ENCODE measurements around the gene KIRREL1.
A peak's percentile ranks its signal among the peaks of the same experiment; 100 is the strongest.

KIRREL1 gene

DNA sequence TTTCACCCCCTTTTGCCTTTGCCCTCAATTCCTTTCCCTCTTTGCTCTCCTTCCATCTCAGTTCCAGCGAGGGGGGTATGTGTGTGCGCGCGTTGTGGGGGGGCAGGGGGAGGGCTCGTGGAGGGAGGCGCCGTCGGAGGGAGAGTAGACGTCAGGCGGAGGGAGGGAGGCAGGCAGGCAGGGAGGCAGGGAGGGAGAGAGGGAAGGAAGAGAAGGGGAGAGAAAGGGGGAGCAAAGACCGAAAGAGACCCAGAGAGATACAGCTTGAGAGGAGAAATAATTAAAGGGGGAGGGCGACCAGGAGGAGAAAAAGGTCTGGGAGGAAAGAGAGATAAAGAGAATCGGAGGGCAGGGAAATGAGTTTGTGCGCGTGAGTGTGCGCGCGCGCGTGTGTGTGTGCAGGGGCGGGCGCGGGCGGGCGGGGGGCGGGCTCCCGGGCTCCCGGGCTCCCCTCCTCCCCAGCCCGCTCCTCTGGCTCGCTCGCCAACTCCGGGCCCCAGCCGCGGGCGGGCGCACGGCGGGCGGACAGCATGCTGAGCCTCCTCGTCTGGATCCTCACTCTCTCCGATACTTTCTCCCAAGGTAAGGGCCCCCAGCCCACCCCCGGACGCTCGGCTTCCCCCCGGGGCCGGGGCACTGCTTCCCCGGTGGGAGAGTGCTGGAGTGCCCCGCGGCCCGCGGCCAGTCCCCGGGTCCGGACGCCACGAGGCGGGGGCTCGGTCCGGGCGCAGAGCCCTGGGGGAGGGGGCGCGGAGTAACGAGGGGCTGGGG lies at the start of gene KIRREL1:
Gene KIRREL1 (plus strand): TSS at position 499 of the 771 bp plus-strand sequence. CDS start 32 bp downstream, at position 531.
- DNase-seq: no peak

DNA sequence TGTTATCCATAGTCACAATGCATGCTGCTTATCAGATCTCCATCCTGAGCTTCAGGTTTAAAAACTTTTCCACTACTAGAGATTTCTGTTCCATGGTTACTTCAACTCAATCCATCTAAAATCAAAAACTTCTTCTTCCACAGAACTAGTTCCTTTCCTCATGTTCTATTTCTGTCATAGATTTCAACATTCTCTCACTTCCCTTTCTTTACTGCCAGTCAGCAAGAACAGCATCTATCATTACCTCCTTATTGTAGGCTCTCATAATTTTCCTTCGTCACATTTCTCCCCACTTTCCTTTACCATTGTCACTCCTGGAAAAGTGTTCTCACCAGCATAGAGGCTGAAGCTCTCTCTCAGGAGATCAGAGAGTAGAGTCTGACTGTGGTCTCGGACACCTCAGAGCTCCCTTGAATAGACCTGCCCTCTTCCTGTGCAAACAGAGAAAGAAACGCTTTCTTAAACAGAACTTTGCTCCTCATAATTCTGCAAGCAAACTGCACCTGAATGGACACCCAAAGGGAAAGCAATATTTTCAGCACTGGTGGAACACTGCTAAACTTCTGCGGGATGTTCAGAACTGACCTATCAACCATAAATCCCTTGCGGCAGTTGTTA lies 48.7 kb upstream of the KIRREL1 start:
- no peak for DNase-seq

DNA sequence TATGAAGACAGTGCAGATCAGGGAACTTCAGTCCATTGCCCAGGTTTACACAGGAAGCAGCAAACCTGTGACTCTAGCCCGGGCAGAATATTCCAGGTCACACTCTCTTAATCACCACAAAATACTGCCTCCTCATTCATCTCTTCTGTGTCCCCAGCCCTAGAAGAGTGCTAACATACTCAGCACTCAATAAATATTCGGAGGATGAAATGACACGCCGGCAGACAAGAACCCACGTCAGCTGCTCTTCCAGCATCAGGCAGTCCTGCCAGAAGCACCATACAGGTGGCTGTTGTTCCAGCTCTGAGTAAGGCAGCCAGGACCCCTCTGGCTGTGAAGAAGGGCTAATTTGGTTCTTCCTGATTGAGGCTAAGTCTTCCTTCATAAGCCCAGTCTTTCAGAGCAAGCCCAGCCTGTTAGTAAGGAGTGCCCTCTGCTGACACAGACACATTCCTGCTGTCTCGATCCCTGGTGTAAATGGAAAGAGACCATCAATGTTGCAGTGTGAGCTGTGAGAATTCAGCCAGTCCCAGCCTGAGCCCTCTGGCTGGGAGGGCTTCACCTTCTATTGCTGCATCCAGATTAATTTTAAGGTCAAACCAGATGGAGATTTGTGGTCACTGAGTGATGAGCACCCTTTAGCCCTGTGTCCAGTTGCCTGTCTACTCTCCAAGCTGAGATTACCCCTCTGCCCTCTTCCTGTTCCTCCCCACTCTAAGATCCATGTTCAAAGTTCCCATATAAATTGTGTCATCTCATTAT lies 45.0 kb upstream of the KIRREL1 start:
- DNase-seq: no peak

DNA sequence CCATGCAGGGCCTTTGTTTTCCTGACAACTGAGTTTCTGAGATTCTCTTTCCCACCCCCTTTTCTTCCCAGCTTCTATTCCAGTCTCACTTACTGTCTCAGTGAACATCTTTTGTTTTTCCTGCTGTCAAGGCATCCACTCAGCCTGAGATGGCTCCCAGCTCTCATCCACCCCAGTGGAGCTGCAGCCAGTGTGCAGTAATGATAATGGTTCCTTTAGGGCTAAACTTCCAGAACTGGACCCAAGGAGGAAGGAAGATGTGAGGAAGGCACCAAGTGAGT lies 44.4 kb upstream of the KIRREL1 start:
- no peak for DNase-seq

DNA sequence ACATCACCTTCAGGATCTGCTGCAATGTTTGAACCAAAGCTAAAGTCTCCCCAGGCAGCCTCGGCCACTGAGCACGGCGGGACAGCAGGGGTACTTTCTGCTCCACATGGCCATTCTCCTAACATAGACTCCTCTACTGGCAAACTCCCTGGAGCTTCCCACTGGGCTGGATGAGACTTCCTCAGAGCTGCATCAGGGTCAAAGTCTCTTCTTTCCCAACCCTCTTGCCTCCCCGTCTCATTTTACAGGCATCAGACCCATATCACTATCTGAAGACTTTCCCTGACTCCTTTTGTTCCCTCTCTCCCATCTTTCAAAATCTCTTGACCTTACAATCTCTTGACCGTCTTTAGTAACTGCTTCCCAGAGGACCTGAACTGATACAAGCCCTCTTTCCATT lies 42.2 kb upstream of the KIRREL1 start:
- DNase-seq: no peak

GRCh38 chr1:157952601-157953000 lies 40.8 kb upstream of the KIRREL1 start:
- DNase-seq: no peak

GRCh38 chr1:157955221-157955620 lies 38.2 kb upstream of the KIRREL1 start:
- no peak for DNase-seq

GRCh38 chr1:157955857-157956256 lies 37.6 kb upstream of the KIRREL1 start:
- DNase-seq: no peak

DNA sequence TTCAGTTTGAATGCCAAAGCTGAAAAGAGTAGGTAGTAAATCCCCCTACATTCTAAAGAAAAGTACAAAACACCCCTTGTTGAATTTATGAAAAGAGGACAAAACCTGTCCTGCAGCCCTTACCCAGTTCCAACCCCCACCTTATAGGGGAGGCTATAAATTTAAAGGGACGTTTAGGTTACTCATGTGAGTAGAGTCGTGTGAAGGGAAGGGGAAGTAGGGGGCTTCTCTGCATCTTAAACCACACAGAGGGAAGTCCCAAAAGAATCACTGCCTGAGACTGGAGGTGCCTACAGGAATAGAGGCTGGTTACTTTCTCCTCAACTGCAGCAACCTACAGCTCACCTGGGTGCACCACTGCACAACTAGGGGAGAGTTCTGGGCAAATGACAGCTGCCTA lies 36.7 kb upstream of the KIRREL1 start:
- no peak for DNase-seq

GRCh38 chr1:157958263-157958662 lies 35.2 kb upstream of the KIRREL1 start:
- no peak for DNase-seq

DNA sequence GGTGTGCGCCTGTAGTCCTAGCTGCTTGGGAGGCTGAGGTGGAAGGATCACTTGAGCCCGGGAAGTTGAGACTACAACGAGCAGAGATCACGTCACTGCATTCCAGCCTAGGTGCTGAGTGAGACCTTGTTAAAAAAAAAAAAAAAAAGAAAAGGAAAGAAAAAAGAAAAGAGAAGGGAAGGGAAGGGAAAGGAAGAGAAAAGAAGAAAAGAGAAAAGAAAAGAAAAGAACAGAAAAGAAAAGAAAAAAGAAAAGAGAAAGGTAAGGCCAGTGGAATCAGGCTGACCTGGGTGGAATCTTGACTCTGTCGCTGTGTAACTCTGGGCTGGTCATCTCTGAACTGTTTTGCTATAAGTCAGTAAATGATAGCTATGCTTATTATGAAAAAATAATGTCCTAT lies 33.7 kb upstream of the KIRREL1 start:
- no peak for DNase-seq

DNA sequence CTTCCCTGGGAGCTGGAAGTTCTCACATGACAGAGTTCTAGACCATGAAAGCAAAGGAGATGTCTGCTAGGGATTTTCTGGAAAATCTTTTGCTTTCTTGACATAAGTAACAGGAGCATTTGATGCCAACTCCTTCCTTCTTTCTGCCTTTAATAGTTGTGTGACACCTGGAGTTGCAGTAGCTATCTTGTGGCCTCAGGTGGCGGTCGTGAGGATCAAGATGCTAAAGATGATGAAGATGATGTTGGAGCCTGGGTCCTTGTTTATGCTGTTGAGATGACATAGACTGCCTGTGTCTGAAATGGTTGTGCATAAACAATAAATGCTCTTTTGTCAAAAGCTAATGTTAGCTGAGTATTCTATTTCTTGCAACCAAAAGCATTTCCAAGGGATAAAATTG lies 32.7 kb upstream of the KIRREL1 start:
- DNase-seq: no peak

DNA sequence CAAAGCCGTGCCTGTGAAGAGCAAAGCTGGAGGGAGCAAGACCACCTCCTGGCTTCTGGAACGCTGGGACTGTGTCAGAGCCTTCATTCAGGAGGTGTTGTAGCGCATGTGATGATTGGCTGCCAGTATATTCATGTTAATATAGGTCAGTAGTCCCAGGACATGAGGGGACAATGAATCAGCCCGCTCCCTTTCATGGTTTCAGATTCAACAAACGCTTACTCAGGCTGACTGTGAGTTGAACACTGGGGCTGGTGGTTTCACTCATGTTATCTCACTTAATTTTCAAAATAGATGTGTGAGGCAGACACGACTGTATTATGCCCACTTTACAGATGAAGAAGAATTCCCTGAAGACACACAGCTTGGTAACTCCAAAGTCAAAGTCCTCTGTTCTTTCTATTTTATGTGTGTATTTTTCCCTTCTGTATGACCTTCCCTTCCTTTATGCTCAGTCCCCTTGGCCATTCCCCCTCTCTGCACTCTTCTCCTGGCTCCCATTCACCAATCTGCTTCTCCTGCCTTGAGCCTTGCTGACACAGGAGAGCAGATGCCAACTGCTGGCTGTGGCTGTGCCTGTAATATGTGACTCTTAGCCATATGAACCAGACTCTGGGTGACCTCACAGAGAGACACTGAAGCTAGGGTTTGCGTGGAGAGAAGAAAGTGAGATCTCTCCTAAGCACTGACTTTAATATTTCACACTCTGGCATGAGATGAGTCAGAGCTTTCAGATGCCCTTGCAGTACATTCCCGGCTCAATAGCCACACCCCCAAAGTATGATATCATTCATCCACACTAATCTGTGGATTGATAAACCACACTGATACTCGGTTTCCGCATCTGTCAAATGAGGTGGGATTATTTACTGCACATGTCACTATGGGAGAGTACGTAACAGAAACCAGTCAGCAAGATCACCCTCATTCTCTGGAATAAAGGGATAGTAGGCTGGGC lies 31.4 kb upstream of the KIRREL1 start:
- no peak for DNase-seq

DNA sequence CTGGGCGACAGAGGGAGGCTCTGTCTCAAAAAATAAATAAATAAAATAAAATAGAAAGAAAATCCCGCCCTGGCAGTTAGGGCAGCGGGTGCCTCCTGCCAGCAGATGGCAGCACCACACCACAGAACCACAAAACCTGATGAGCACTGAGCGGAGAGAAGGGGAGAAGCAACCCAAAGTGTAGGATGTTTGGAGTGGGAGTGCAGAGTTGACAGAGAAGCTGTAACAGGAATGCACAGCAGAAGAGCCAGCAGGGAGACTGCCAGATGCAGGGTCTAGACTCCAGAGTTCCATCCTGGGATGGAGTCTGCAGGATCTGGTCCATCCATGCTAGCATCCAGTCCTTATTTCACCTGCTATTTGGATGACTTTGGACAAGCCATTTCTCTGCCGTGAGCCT lies 29.7 kb upstream of the KIRREL1 start:
- DNase-seq: peak; percentile 5

- no peak for DNase-seq
Observed at GRCh38 chr1:157965584-157965983, 27.9 kb upstream of the KIRREL1 start.

DNA sequence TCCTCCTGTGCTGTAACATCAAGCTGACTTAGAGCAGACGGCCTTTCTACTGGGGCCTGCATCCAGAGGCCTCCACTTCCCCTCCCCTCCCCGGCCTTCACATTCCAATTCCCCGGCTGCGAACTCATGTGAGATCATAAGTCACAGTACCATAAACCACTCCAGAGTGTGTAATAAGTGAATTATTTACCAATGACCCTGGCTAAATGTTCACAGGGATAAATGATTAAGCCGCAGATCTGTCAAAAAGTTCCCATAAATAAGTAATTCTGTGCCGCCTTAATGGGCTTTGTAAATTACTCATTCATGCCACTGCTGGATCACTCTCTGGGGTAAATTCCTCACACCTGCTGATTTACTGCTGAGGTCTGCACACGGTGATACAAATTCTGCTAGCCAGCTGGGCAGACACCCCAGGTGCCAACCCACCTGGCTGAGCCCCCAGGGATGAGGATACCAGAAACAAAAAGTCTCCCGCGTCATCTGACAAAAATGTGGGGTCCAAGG lies 27.4 kb upstream of the KIRREL1 start:
- no peak for DNase-seq

DNA sequence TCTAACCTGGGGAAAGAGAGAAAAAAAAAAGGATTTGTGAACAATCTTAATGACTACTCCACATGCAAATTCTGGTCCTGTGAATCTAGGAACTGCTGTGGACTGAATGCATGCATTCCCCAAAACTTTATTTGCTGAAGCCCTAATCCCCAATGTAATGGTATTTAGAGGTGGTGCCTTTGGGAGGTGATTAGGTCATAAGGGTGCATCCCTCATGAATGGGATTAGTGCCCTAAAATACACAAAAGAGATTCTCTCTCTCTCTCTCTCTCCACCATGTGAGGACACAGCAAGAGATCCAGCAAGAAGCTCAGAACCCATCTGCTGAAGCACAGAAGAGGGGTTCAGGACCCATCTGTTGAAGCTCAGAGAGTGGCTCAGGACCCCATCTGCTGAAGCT lies 26.2 kb upstream of the KIRREL1 start:
- no peak for DNase-seq

GRCh38 chr1:157968508-157968907 lies 24.9 kb upstream of the KIRREL1 start:
- no peak for DNase-seq

DNA sequence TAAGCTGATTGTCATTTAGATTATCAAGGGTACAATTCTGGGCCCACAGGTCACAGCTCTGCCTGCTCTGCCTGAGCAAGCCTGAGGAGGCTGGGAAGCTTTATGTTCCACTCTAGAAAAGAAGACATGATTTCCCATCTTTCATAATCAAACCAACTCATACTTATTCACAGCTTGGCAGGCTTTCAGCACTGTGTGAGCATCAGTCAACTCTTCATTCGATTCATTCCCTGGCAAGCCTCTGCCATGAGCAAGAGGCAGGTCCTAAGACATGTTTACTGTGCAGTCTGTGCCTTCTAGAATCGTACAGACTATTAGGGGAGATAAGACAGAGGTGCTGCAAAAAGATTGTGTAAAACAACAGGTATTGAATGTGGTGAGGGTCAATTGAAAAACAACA lies 24.5 kb upstream of the KIRREL1 start:
- no peak for DNase-seq

- no peak for DNase-seq
Observed at GRCh38 chr1:157969697-157970485, 23.6 kb upstream of the KIRREL1 start.

- DNase-seq: no peak
Observed at GRCh38 chr1:157971769-157972168, 21.7 kb upstream of the KIRREL1 start.
